OCI-LY7 (cell line): Measurements from ENCODE around the gene TSNAXIP1.

Experiments
- CTCF ChIP-seq: fragments of 200-600 bp; sonication (generic); conservative IDR thresholded peaks from 2 replicates; pipeline ENCODE4 v1.5.1; 2014; ENCODE audit warnings: mild to moderate bottlenecking, antibody characterized with exemption, low read length, moderate library complexity, mixed read lengths
- EZH2phosphoT487 ChIP-seq: fragments of 200-600 bp; sonication (generic); IDR thresholded peaks from 2 replicates; pipeline ENCODE4 v1.6.1; 2018; ENCODE audit warnings: low read depth, borderline replicate concordance, mild to moderate bottlenecking, mixed run types, antibody characterized with exemption, low read length, moderate library complexity, mixed read lengths

- TF ChIP-seq CTCF (no peak), EZH2phosphoT487 (no peak)
Measured at GRCh38 chr16:67800338-67800926, 6.3 kb upstream of the TSNAXIP1 start.
